ENCODE results near the gene ZNF415. TPM values are rescaled to one million over a fixed set of nuclear protein-coding genes. Genes with fewer than 3 reads are reported as not detected.
"Not testable (repeated sequence)": the region's sequence is repeated elsewhere in the genome, so short reads cannot be mapped to it uniquely, and the experiment has no call there.

ZNF415 gene
- total RNA-seq, 2 experiments from 2014 or later: 0.31 to 0.84 TPM

DNA sequence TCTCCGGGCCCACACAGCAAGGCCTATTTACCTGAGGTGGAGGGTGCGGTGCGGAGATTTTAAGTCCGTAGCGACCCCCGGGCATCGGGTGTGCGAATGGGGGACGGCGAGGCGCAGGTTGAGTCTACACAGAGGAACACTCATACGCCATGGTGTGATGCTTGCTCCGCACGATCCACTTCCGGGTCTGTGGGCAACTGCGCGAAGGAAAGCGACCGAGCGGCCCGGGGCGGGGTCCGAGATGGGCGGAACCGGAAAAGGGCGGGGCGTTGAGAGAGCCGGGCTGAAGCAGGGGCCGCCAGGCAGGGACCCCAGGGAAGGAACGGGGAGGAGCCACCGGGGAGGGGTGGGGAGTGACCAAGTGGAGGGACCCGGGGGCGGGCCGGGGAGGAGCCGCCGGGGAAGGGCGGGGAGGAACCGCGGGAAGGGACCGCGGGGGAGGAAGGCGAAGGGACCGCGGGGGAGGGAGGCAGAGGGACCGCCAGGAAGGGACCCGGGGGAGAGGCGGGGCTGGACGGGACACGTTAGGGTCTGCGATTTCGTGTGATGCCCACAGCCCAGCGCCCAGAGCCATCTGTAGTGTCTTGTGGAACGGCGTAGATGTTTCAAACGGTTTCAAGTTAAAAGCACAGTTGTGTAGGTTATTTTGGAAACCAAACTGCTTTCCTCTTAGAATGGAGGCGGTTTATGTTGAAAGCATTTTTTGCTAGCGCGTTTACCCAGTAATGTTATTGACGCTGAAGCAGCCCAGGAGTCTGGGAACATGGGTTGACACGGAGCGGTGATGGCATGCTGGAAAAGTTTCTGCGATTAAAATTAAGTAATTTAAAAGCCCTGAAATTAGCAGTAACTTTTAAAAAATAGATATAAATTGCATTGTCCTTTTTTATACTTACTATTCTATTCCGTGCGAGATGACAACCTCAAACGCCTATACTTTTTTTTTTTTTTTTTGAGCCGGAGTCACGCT lies 29.2 kb downstream of the ZNF415 start, which contains the start of gene ZNF160:
Gene ZNF160, minus strand, starts transcription at position 189 of the 970 bp plus-strand sequence. CDS start 17,146 bp downstream, outside the sequence.
- ChIA-PET POLR2A (no interaction called here), CTCF (no interaction called here)

DNA sequence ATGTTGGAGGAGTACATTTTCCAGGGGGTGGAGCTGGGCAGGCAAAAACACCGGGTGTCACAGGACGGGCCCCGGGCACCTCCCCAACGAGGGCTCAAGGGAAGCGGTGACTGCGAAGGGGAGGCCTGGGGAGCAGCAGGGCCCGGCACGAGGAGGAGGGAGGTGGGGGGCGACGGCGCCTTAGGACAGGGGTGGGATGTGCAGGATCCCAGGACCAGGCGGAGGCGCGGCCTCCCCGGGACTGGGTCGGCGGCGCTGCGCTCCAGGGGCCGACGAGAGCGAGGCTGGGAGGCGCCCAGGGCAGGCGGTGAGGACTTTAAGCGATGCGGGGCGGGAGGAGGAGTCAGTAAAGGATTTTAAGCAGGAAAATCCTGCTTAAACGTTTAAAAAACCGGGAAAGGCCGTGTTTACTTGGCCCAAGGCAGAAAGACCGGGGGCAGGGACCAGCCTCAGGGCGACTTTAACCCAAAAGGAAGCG lies 29.9 kb downstream of the ZNF415 start:
- CTCF ChIA-PET: no interaction called here
- POLR2A ChIA-PET: no interaction called here

DNA sequence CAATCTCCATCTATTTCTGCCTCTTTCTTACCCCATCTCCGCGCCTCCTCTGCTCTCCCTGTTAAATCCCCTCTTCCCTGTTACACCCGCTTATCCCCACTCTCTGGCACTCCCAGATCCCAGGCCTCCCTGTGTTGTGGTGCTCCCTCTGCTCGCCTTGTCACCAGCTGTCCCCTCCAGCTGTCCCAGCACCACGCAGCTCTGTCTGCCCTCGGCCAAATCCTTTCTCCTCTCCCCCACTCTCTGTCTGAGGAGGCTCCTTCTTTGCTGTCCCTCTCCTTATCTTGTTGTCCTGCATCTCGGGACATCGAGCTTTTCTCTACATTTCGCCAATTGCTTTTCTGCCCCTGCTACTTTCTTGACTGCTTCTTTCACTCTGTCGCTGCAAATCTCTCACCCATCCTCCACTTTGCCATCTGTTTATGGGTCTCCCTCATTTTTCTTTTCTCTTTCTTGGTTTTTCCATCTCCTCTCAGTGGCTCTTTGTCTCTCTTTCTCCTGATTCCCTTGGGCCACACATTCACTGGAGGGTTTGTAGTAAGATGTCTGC lies 30.4 kb downstream of the ZNF415 start:
- POLR2A ChIA-PET: no interaction called here
- CTCF ChIA-PET: no interaction called here

DNA sequence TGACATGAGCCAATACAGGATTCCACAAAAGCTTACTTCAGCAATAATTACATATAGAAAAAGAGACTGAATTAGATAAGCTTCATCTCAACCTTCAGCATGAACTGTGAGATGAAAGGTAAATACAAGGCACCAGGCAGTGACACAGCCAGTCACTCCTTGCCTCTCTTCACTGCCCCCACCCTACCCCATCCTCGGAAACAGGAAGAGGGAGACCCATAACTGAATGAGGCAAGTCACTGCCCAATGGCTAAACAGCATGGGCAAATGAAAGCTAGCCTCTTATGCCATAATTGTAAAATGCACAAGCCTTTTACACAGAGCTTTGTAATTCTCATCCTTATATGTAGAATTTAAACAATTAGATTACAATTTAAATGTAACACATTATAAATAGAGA lies 31.2 kb downstream of the ZNF415 start:
- ChIA-PET POLR2A (no interaction called here), CTCF (no interaction called here)

DNA sequence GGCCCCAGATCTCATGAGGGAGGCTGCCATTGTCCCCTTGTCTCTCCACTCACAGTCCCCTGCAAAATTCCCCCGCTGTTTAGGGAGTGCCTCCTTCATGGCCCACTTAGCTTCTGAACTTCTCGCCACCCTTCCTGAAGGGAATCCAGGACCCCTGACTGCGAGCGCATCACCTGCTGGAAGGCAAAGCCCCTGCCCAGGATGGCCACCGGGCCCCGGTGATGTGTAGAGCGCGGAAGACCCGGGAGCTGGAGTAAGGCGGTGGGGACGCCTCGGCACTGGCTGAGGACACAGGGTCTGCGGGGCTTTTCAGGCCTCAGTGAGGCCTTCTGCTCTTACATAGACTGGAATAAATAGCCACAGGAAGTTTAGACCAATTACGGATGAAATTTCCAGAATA lies 34.1 kb downstream of the ZNF415 start:
- POLR2A ChIA-PET, CTCF ChIA-PET: not testable (repeated sequence)

DNA sequence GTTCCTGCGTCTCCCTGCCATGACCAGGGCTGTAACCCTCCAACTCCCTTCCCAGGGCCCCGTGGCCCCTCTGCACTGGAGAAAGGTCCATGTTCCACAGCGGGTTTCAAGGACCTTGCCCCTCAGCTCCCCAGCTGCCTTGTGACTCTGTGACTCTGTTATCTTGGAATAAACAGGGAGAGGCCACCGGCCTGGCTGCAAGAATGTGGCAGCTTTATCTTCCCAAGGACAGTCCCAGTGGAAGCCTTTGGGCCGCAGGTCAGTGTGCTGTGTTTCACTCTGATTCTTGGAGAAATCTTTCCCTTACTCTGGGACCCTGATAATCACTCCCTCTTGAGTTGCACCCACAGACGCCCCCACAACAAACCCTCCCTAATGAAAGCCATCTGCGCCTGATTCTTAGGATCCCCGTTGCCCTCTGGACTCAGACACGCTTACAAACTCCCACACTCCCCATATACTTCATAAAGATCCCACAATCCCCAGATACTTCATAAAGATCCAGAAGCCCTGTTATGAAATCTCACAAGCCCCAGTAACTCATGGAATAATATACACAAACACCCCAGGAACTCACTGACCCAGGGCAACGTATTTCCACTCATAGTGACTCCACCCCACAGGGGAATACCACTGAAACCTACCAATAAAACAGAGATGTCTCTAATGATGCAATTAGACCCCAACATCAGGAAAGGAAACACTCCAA lies 35.6 kb downstream of the ZNF415 start:
- POLR2A ChIA-PET, CTCF ChIA-PET: not testable (repeated sequence)

DNA sequence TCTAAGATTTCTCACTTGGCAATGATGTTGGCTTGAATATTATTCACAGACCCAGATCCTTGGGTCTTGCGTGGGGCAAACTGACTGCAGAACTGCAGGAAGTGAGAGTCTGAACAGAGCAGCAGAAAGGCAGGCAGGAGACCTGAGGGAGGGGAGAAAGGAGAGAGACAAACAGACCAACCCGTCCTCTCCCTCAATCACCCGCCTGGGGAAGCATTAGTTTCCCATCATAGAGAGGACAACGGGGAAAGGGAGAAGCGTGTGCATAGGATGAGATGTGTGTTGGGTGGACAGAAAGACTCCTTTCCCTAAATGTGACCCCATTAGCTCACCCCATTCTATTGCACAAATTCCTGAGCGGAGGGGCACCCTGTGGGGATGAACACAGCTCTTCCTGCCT lies 36.1 kb downstream of the ZNF415 start:
- CTCF ChIA-PET, POLR2A ChIA-PET: not testable (repeated sequence)

DNA sequence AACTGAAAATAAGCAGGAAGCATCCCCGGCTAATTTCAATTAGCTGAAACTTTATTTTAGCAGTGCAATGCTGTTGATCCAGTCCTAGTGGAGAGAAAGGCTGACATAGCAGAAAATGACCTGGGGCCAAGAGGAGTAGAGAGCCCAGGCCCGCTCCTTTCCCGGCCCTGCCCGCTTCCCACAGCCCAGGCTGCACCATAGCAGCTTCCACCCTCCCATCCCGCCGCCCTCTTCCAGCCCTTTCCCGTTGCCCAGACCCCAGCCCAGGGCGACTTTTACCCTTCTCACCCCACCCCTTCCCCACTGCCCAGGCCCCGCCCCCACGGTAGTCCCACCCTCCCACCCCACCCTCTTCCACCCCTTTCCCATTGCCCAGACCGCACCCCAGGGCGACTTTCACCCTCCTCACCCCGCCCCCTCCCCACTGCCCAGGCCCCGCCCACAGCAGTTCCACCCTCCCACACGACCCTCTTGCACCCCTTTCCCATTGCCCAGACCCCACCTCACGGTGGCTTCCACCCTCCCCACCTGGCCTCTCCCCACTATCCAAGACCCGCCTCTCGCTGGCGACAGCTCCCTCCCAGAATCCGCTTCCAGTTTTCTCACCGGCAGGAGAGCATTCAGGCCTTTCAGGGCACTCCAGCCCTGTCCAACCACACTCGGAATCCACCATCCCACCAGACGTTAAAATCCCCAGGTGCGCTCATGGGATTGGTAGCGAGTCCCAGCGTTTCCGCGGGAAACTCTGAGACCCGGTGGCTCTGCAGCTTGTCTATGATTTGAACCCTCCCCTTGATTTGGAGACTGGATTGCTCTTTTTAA lies 37.7 kb downstream of the ZNF415 start:
- ChIA-PET POLR2A (no interaction called here), CTCF (no interaction called here)

DNA sequence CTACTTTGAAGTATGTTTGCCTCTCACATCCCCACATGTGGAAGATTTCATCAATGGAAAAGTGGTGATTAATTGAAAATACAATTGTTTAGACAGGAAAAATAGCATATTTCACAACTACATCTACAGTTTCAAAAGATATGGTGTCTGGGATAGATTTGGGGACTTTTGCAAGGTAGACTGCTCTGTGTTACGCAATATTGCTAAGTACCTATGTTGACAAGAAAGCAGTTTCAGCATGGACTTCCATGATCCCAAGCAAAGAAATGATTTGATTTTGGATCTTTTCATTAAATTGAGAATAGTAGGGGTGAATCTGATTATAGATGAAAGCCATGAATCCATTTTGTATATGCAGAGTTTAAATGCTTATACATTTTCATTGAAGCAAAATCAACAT lies 40.0 kb downstream of the ZNF415 start:
- CTCF ChIA-PET: no interaction called here
- POLR2A ChIA-PET: no interaction called here

DNA sequence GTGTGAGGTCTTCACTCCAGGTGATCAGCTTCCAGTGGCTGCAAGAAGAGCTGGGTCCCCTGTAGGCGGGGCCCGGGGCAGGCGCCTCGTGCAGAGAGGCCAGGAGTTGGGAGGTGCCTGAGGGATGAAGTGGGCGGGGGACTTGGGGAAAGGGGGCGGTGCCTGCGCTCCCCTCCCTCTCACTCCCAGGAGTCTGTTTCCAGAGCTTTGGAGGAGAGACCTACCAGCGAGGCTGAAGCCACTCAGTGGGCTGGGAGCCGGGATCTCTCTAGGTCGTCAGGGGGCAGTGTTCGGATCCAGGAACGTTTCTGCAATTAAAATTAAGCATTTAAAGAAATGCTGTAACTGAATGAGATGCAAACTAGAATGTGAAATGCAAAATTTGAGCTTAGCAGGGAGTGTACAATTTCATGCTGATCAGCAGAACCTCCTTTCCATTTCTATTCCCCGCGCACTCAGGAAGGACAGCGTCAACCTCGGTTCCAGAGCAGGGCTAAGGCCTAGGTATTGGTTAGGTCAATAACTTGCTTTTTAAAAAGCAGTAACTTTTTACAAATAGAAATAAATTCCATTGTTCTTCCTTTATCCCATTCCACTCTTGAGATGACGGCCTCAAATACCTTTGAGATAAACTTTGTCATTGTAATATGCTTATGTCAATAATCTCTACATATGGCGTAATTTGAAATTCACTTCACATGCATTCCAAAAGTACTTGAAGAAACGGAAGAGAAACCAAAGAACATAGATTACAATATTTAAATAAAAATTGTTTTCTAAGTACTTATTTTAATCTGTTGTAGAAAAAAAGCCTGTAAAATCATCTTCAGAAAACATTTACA lies 41.1 kb downstream of the ZNF415 start:
- ChIA-PET POLR2A (no interaction called here), CTCF (no interaction called here)

DNA sequence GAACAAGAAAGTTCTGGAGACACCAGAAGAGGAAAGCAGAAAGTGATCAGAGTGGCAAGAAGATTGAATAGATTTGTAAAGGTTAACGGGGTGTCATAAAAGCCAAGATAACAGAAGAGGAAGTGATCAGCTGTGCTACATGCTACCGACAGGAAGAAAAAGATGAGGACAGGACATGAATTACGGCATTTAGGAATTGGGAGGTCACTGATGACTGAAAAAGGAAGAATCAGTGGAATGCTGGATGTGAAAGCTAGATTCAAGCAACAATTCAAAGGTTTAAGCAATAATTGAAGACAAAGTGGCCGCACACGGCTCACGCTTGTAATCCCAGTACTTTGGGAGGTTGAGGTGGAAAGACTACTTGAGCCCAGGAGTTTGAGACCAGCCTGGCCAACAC lies 44.6 kb downstream of the ZNF415 start:
- ChIA-PET POLR2A (no interaction called here), CTCF (no interaction called here)

DNA sequence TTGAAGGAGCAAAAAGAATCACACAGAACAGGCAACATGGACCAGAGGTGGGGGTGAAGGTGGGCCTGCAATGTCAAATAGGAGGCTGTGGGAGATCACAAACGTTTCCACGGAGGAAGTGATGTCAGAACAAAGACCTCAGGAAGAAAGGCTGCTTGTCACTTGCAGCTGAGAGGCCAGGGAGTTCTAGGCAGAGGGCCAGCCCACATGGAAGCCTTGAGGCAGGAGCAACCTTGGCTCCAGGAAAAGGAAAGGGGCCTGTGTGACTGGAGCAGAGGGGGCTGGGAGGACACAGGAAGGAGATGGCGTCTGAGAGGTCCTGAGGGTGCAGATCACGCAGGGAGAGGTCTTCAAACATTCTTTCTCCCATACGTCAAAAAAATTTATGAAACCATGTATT lies 45.8 kb downstream of the ZNF415 start:
- CTCF ChIA-PET: no interaction called here
- POLR2A ChIA-PET: no interaction called here

DNA sequence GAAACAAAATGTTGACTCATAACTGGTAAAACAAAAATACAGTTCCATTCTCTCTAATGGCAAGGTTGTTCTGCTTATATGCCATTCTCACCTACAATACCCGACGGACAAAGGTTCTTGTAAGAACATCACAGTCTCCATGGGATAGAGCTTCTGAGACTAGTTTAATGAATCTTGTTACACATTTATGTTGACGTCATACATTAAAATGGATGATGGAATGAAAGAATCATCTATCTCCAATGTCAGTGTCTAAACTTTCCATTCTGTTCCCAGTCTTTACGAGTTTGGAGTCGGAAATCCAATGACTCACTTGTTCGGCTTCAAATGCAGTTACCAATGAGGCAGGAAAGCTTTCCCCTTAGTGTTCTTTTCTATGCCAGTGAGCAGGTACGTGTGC lies 47.2 kb downstream of the ZNF415 start:
- POLR2A ChIA-PET: no interaction called here
- CTCF ChIA-PET: no interaction called here

DNA sequence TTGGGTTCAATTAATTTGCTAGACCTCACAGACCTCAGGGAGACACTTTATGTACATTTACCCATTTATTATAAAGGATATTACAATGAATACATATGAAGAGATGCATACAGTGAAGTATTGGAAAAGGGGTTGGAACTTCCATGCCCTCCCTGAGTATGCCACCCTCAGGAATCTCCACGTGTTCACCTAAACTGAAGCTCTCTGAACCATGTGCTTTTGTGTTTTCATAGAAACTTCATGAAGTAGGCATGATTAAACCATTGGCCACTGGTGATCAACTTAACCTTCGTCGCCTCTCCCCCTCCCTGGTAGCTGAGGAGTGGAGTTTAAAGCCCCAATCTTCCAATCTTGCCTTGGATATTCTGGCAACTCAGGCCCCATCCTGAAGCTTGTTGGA lies 49.8 kb downstream of the ZNF415 start:
- POLR2A ChIA-PET: no interaction called here
- CTCF ChIA-PET: no interaction called here

DNA sequence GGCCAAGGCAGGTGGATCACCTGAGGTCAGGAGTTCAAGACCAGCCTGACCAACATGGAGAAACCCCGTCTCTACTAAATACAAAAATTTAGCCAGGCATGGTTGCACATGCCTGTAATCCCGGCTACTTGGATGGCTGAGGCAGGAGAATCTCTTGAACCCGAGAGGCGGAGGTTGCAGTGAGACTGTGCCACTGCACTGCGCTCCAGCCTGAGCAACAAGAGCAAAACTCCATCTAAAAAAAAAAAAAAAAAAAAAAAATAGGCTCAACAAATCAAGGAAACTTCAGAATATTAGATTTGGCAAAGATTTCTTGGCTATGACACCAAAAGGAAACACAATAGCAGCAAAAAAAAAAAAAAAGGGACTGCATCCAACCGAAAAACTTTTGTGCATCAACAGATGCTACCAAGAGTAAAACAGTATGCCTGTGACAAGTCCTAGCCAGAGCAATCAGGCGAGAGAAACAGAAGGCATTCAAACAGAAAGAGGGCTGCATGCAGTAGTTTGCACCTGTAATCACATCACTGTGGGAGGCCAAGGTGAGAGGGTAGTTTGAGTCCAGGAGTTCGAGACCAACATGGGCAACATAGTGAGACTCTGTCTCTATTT lies 53.3 kb downstream of the ZNF415 start:
- POLR2A ChIA-PET: no interaction called here
- CTCF ChIA-PET: no interaction called here

DNA sequence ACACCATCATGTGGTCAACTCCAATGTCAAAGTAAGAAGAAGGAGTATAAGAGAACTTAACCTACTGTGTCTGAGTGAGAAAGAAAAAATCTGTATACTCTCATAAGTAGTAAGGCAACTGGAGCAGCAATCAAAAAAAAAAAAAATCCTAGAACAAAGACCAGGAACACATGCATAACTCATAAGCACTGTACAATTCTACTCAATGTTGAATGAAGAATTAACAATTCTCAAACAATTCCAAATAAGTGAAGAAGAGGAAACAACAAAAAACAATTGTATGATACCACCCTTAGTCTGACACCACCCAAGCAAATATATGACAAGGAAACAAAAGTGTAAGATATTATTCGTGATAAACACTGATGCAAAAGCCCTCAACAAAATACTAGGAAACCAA lies 54.0 kb downstream of the ZNF415 start:
- CTCF ChIA-PET: no interaction called here
- POLR2A ChIA-PET: no interaction called here

DNA sequence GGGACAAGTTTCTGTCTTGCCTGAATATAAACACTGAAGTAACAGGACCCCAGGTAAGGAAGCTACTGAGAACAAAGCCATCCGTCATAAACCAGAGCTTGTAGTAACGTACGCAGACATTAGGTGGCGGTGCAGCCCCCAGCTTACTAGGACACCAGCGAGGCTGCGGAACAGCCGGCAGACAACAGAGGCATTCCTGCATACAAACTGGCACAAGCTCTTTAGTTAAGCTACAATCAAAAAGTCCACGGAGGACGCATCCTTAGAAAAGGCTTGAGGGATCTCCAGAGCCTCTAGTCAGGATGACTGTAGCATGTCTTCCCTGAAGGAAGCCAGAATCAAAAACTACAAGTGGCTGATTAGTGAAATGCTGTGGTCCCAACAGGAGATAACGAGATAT lies 55.7 kb downstream of the ZNF415 start:
- POLR2A ChIA-PET: no interaction called here
- CTCF ChIA-PET: no interaction called here

DNA sequence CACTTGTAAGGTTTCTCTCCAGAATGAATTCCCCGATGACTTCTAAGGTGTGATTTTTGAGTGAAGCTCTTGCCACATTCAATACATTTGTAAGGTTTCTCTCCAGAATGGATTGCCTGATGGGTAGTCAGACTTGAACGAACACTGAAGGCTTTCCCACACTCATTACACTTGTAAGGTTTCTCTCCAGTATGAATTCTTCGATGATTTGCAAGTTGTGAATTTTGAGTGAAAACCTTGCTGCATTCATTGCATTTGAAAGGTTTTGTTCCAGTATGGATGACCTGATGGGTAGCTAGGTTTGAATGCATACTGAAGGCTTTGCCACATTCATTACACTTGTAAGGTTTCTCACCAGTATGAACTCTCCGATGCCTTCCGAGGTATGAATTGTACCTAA lies 63.9 kb downstream of the ZNF415 start:
- ChIA-PET CTCF (no interaction called here), POLR2A (no interaction called here)

DNA sequence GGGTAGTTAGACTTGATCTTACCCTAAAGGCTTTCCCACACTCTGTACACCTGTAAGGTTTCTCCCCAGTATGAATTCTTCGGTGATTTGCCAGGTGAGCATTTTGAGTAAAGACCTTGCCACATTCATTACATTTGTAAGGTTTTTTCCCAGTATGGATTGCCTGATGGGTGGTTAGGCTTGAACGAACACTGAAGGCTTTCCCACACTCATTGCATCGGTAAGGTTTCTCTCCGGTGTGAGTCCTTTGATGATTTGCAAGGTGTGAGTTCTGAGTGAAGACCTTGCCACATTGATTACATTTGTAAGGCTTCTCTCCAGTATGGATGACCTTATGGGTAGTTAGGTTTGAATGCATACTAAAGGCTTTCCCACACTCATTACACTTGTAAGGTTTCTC lies 64.5 kb downstream of the ZNF415 start:
- ChIA-PET CTCF (no interaction called here), POLR2A (no interaction called here)

All from activated CD8-positive, alpha-beta memory T cell treated with anti-CD3 and anti-CD28 coated beads for 36 hours (primary cell).